ENCODE data around the gene TANC1. TPM values are rescaled to one million over a fixed set of nuclear protein-coding genes. Genes with fewer than 3 reads are reported as not detected.

Gene TANC1
- total and polyA plus RNA-seq, 2 donors (not counting 3 experiments of a cell fraction or from before 2014, with no cell fraction given): 58.9 to 99.4 TPM

GRCh38 chr2:159111346-159111927 lies 143.0 kb downstream of the TANC1 start:
- Histone ChIP-seq H3K9me3 (replicated peaks; ENCODE audit: control insufficient read depth, insufficient read depth, low read length) (no peaks in the 10 kb centered on the region), H3K9me1 (replicated peaks; ENCODE audit: control insufficient read depth, extremely low read depth, insufficient read depth, low read length) (no peaks in the 10 kb centered on the region), H4K20me1 (replicated peaks; ENCODE audit: control insufficient read depth, extremely low read depth, insufficient read depth, low read length) (no peaks in the 10 kb centered on the region), H3K4me1 (ENCODE audit: control insufficient read depth, extremely low read depth, insufficient read depth, low read length) (peaks cover 14% of the 10 kb centered on the region), H3K36me3 (ENCODE audit: control insufficient read depth in 2 of 2, extremely low read depth in 1 of 2, insufficient read depth in 2 of 2, low read length in 2 of 2) (peaks cover 0 to 7% of the 10 kb centered on the region in 2 experiments), H3K9ac (replicated peaks; ENCODE audit: extremely low read depth, insufficient read depth, low read length) (no peak overlapping the region), H2AFZ (ENCODE audit: low read depth, low read length) (no peak overlapping the region), H3K4me3 (replicated peaks in 1 of 3; ENCODE audit: insufficient read depth in 1 of 3, low read depth in 1 of 3, low read length in 3 of 3) (no peak overlapping the region), H3K27ac (ENCODE audit: insufficient read depth, low read depth, low read length) (no peak overlapping the region), H3K27me3 (ENCODE audit: control insufficient read depth in 2 of 2, insufficient read depth in 2 of 2, low read length in 2 of 2) (no peaks in the 10 kb centered on the region), H3K79me2 (ENCODE audit: control insufficient read depth, insufficient read depth, low read length) (peaks cover 24% of the 10 kb centered on the region), H3K4me2 (ENCODE audit: insufficient read depth, low read length) (no peak overlapping the region)
- CTCF ChIA-PET: interaction anchor here (0.7 to 1.2 kb wide), 3 partner anchors 41 to 126 kb away, joined by 3 read pairs; no protein-coding TSS in a partner anchor
- FAIRE-seq: no peak
- BruUV-seq (replicated peaks): no TSS peak
- intact Hi-C loops (cut with micrococcal nuclease) (no loop called here), dilution Hi-C loops (cut with MboI; ENCODE audit: extremely low pct_ligation_motif_present, low sequenced_read_pairs) (no loop called here)
- no peak for TF ChIP-seq FOS (IDR thresholded peaks at IDR 0.05; ENCODE audit: borderline replicate concordance, insufficient read depth, low read length)
- TF ChIP-seq JUN (IDR thresholded peaks at IDR 0.05; ENCODE audit: borderline replicate concordance, insufficient read depth, insufficient read length, low read depth): no peak
- TF ChIP-seq MAX (IDR thresholded peaks at IDR 0.05; ENCODE audit: insufficient read depth, insufficient read length): no peak
- no peak for TF ChIP-seq GATA2 (IDR thresholded peaks at IDR 0.05; ENCODE audit: insufficient read depth, insufficient read length, low read depth, low read length)
- no peak for TF ChIP-seq MYC (IDR thresholded peaks at IDR 0.05; ENCODE audit: low read depth, low read length)
- TF ChIP-seq POLR2A (IDR thresholded peaks at IDR 0.05; ENCODE audit: low read depth, low read length): no peak
- no peak for TF ChIP-seq EZH2 (IDR thresholded peaks at IDR 0.05; ENCODE audit: borderline replicate concordance, low read depth, low read length, severe bottlenecking)
- TF ChIP-seq CTCF (IDR thresholded peaks at IDR 0.05; ENCODE audit: extremely low read depth in 1 of 2, insufficient read depth in 1 of 2, low read depth in 1 of 2, low read length in 2 of 2): no peak
- no peak for TF ChIP-seq POLR2AphosphoS5 (IDR thresholded peaks at IDR 0.05; ENCODE audit: insufficient read depth, low read depth, low read length)
- POLR2A ChIA-PET: no interaction called here
- DNase-seq (ENCODE audit: low read depth, low spot score): no peak
